ENCODE data around the gene C2.

DNA sequence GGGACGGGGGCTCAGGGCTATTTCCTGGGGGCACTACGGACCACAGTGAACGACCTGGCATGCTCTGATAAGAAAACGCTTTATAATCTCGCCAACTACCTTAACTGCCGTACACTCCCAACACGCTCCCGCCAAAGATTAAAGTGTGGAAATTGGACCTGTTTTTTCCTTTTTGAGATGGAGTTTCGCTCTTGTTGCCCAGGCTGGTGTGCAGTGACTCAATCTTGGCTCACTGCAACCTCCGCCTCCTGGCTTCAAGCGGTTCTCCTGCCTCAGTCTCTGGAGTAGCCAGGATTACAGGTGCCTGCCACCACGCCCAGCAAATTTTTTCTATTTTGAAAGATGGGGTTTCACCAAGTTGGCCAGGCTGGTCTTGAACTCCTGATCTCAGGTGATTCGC, 48.4 kb upstream of the C2 start:
- TF ChIP-seq YY1 (IDR thresholded peaks at IDR 0.05; ENCODE audit: low read depth) (no peak), EP300 (IDR thresholded peaks at IDR 0.05; ENCODE audit: borderline replicate concordance) (no peak), NFIC (IDR thresholded peaks at IDR 0.05) (no peak), TAF1 (IDR thresholded peaks at IDR 0.05; ENCODE audit: low read depth) (no peak), EGR1 (IDR thresholded peaks at IDR 0.05) (no peak), TCF12 (IDR thresholded peaks at IDR 0.05; ENCODE audit: low read depth) (no peak), TEAD4 (IDR thresholded peaks at IDR 0.05) (no peak), RAD21 (IDR thresholded peaks at IDR 0.05; ENCODE audit: low read depth) (no peak), CREB1 (IDR thresholded peaks at IDR 0.05; ENCODE audit: low read depth) (no peak), ZBTB7A (IDR thresholded peaks at IDR 0.05; ENCODE audit: low read depth) (no peak)
- TF ChIP-seq, protein P1, sequence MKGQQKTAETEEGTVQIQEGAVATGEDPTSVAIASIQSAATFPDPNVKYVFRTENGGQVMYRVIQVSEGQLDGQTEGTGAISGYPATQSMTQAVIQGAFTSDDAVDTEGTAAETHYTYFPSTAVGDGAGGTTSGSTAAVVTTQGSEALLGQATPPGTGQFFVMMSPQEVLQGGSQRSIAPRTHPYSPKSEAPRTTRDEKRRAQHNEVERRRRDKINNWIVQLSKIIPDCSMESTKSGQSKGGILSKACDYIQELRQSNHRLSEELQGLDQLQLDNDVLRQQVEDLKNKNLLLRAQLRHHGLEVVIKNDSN (IDR thresholded peaks at IDR 0.05) = no peak
- TF ChIP-seq, protein P2, sequence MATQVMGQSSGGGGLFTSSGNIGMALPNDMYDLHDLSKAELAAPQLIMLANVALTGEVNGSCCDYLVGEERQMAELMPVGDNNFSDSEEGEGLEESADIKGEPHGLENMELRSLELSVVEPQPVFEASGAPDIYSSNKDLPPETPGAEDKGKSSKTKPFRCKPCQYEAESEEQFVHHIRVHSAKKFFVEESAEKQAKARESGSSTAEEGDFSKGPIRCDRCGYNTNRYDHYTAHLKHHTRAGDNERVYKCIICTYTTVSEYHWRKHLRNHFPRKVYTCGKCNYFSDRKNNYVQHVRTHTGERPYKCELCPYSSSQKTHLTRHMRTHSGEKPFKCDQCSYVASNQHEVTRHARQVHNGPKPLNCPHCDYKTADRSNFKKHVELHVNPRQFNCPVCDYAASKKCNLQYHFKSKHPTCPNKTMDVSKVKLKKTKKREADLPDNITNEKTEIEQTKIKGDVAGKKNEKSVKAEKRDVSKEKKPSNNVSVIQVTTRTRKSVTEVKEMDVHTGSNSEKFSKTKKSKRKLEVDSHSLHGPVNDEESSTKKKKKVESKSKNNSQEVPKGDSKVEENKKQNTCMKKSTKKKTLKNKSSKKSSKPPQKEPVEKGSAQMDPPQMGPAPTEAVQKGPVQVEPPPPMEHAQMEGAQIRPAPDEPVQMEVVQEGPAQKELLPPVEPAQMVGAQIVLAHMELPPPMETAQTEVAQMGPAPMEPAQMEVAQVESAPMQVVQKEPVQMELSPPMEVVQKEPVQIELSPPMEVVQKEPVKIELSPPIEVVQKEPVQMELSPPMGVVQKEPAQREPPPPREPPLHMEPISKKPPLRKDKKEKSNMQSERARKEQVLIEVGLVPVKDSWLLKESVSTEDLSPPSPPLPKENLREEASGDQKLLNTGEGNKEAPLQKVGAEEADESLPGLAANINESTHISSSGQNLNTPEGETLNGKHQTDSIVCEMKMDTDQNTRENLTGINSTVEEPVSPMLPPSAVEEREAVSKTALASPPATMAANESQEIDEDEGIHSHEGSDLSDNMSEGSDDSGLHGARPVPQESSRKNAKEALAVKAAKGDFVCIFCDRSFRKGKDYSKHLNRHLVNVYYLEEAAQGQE (IDR thresholded peaks at IDR 0.05; ENCODE audit: low read depth) = no peak
- TF ChIP-seq, protein P3, sequence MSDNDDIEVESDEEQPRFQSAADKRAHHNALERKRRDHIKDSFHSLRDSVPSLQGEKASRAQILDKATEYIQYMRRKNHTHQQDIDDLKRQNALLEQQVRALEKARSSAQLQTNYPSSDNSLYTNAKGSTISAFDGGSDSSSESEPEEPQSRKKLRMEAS (IDR thresholded peaks at IDR 0.05) = no peak
